Mesenchymal stem cell (in vitro differentiated cells and primary cell): ENCODE results near the gene SLIT3.

Source experiments
- DNase-seq: peaks from one replicate; pipeline ENCODE4 v3.0.0-alpha.2; 2013
- H2AFZ ChIP-seq: one replicate; pipeline ENCODE4 v1.6.1; 2013; ENCODE audit warnings: low read depth, mild to moderate bottlenecking, control low read depth, inconsistent platforms, low read length, moderate library complexity
- H2AK5ac ChIP-seq: 2 replicates; pipeline ENCODE4 v1.6.1; 2013; ENCODE audit warnings: low read length, moderate library complexity, mild to moderate bottlenecking, inconsistent platforms; ENCODE audit not compliant: severe bottlenecking
- H2BK120ac ChIP-seq: one replicate; pipeline ENCODE4 v1.6.1; 2013; ENCODE audit warnings: low read depth, mild to moderate bottlenecking, inconsistent platforms, low read length, moderate library complexity
- H2BK12ac ChIP-seq, 2 experiments: one replicate each; pipeline ENCODE4 v1.6.1; 2013; ENCODE audit warnings: inconsistent platforms in 2 of 2, low read length in 2 of 2, mild to moderate bottlenecking in 2 of 2, moderate library complexity in 2 of 2, control low read depth in 1 of 2
- H2BK15ac ChIP-seq: one replicate; pipeline ENCODE4 v1.6.1; 2013; ENCODE audit warnings: mild to moderate bottlenecking, low read depth, inconsistent platforms; ENCODE audit not compliant: poor library complexity, severe bottlenecking
- H2BK5ac ChIP-seq: 2 replicates; pipeline ENCODE4 v1.6.1; 2013; ENCODE audit warnings: low read depth, mild to moderate bottlenecking, low read length, control low read depth, inconsistent platforms; ENCODE audit not compliant: poor library complexity, severe bottlenecking
- H3K14ac ChIP-seq, 2 experiments: one replicate each; pipeline ENCODE4 v1.6.1; 2013; ENCODE audit warnings: inconsistent platforms in 2 of 2, low read length in 2 of 2, control low read depth in 1 of 2, mild to moderate bottlenecking in 1 of 2, moderate library complexity in 1 of 2
- H3K18ac ChIP-seq, 2 experiments: one replicate each; pipeline ENCODE4 v1.6.1; 2013; ENCODE audit warnings: inconsistent platforms in 2 of 2, low read length in 2 of 2, control low read depth in 1 of 2, low read depth in 1 of 2, mild to moderate bottlenecking in 1 of 2
- H3K23ac ChIP-seq, 2 experiments: one replicate each; pipeline ENCODE4 v1.6.1; 2013; ENCODE audit warnings: inconsistent platforms in 2 of 2, low read length in 2 of 2, mild to moderate bottlenecking in 2 of 2, moderate library complexity in 2 of 2, control low read depth in 1 of 2
- H3K27ac ChIP-seq: 2 replicates; pipeline ENCODE4 v1.5.1; 2013; ENCODE audit warnings: mild to moderate bottlenecking, moderate library complexity, low read length, control low read depth, inconsistent platforms; ENCODE audit not compliant: poor library complexity, severe bottlenecking
- H3K27me3 ChIP-seq, 2 experiments: 2 replicates each; pipeline versions ENCODE4 v1.6.1 to v1.7.0; 2013; ENCODE audit warnings: low read length in 2 of 2, mild to moderate bottlenecking in 2 of 2, moderate library complexity in 2 of 2, control low read depth in 1 of 2, inconsistent platforms in 1 of 2; ENCODE audit not compliant: control insufficient read depth in 1 of 2, insufficient read depth in 1 of 2
- H3K36me3 ChIP-seq, 2 experiments: 2 replicates each; pipeline versions ENCODE4 v1.6.1 to v1.7.0; 2013; ENCODE audit warnings: low read length in 2 of 2, control low read depth in 1 of 2, inconsistent platforms in 1 of 2, low read depth in 1 of 2, mild to moderate bottlenecking in 1 of 2; ENCODE audit not compliant: insufficient read depth in 2 of 2, control insufficient read depth in 1 of 2
- H3K4ac ChIP-seq, 2 experiments: one replicate each; pipeline ENCODE4 v1.6.1; 2013; ENCODE audit warnings: inconsistent platforms in 2 of 2, low read length in 2 of 2, mild to moderate bottlenecking in 2 of 2, moderate library complexity in 2 of 2, control low read depth in 1 of 2, low read depth in 1 of 2
- H3K4me1 ChIP-seq: 2 replicates; pipeline ENCODE4 v1.6.1; 2013; ENCODE audit warnings: low read depth, low read length, control low read depth; ENCODE audit not compliant: control insufficient read depth, insufficient read depth
- H3K4me2 ChIP-seq: 2 replicates; pipeline ENCODE4 v1.6.1; 2013; ENCODE audit warnings: low read length, mild to moderate bottlenecking, inconsistent platforms; ENCODE audit not compliant: poor library complexity, severe bottlenecking
- H3K4me3 ChIP-seq, 2 experiments: 2 replicates each; pipeline versions ENCODE4 v1.5.1 to v1.7.0; 2013; ENCODE audit warnings: low read length in 2 of 2, mild to moderate bottlenecking in 2 of 2, control low read depth in 1 of 2, low read depth in 1 of 2; ENCODE audit not compliant: insufficient read depth in 1 of 2
- H3K79me1 ChIP-seq: replicated peaks from 2 replicates; pipeline ENCODE4 v1.6.1; 2013; ENCODE audit warnings: mild to moderate bottlenecking, control low read depth, low read length, inconsistent platforms; ENCODE audit not compliant: poor library complexity, severe bottlenecking
- H3K9ac ChIP-seq: 2 replicates; pipeline ENCODE4 v1.7.0; 2013; ENCODE audit warnings: mild to moderate bottlenecking, low read length, moderate library complexity
- H3K9me3 ChIP-seq: 2 replicates; pipeline ENCODE4 v1.7.0; 2013; ENCODE audit warnings: mild to moderate bottlenecking, low read length; ENCODE audit not compliant: control insufficient read depth
- H4K8ac ChIP-seq: one replicate; pipeline ENCODE4 v1.6.1; 2013; ENCODE audit warnings: inconsistent platforms, mild to moderate bottlenecking, low read length, moderate library complexity
- H4K91ac ChIP-seq: one replicate; pipeline ENCODE4 v1.6.1; 2013; ENCODE audit warnings: mild to moderate bottlenecking, low read length, inconsistent platforms
- WGBS: methylation state at CpG from one replicate; pipeline ENCODE4 v1.1.7; 2013; ENCODE audit warnings: mixed read lengths; 5-methylcytosine and 5-hydroxymethylcytosine counted together

SLIT3 gene

GRCh38 chr5:169027501-169028061 is 273.4 kb downstream of the SLIT3 start:
- Histone ChIP-seq H2BK5ac (no peak overlapping the region), H2AFZ (no peak overlapping the region), H3K27me3 (peaks cover 0 to 8% of the 10 kb centered on the region in 2 experiments), H3K9ac (no peak overlapping the region), H3K9me3 (no peaks in the 10 kb centered on the region), H4K91ac (no peak overlapping the region), H3K27ac (no peak overlapping the region), H3K14ac (no peak overlapping the region), H2BK12ac (no peak overlapping the region), H3K79me1 (no peaks in the 10 kb centered on the region), H3K4me3 (no peak overlapping the region), H3K4me1 (no peaks in the 10 kb centered on the region), H4K8ac (no peak overlapping the region), H3K4me2 (no peak overlapping the region), H3K36me3 (peaks cover 0 to 20% of the 10 kb centered on the region in 2 experiments), H2BK120ac (no peak overlapping the region), H3K18ac (no peak overlapping the region), H2AK5ac (no peak overlapping the region), H2BK15ac (no peak overlapping the region), H3K4ac (no peak overlapping the region), H3K23ac (no peak overlapping the region)
- WGBS: 9% methylated on average over 11 of the region's 11 CpGs
- peak; percentile 11 for DNase-seq

GRCh38 chr5:169025491-169025890 is 275.4 kb downstream of the SLIT3 start:
- Histone ChIP-seq H2BK15ac (no peak overlapping the region), H2BK120ac (no peak overlapping the region), H3K27me3 (peaks cover 0 to 12% of the 10 kb centered on the region in 2 experiments), H3K9ac (no peak overlapping the region), H3K4me1 (no peaks in the 10 kb centered on the region), H2BK12ac (no peak overlapping the region), H3K36me3 (peaks cover 0 to 20% of the 10 kb centered on the region in 2 experiments), H3K79me1 (no peaks in the 10 kb centered on the region), H3K27ac (no peak overlapping the region), H3K18ac (no peak overlapping the region), H2BK5ac (no peak overlapping the region), H3K14ac (no peak overlapping the region), H3K9me3 (no peaks in the 10 kb centered on the region), H4K91ac (no peak overlapping the region), H3K4me3 (no peak overlapping the region), H2AFZ (no peak overlapping the region), H3K4me2 (no peak overlapping the region), H3K4ac (no peak overlapping the region), H4K8ac (no peak overlapping the region), H3K23ac (no peak overlapping the region), H2AK5ac (no peak overlapping the region)
- 92% methylated on average over 1 of the region's 1 CpG for WGBS
- no peak for DNase-seq

DNA sequence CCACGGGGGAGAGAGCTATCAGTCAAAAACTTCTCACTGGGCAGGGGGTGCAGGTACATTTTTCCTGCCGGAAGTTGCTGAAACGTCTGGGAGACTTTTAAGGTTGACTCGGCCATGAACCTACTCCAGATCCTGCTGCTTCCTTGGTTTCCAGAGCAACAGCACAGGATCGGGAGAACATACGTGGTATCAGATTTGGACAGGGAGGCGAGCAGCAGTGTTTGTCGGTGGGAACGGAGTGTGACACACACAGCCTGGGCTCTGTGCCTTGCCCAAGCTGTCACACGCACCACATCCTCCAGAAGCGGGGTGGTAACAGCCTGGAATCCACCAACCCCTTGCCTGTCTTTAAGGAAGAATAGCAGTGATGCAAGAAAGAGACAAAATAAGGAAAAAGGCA is 276.5 kb downstream of the SLIT3 start:
- Histone ChIP-seq H3K36me3 (peaks cover 0 to 20% of the 10 kb centered on the region in 2 experiments), H2AFZ (no peak overlapping the region), H3K18ac (no peak overlapping the region), H2BK12ac (no peak overlapping the region), H3K9ac (no peak overlapping the region), H3K14ac (no peak overlapping the region), H3K4ac (no peak overlapping the region), H2BK15ac (no peak overlapping the region), H3K4me3 (no peak overlapping the region), H3K27ac (no peak overlapping the region), H3K9me3 (no peaks in the 10 kb centered on the region), H3K27me3 (peaks cover 0 to 12% of the 10 kb centered on the region in 2 experiments), H2BK120ac (no peak overlapping the region), H3K79me1 (no peaks in the 10 kb centered on the region), H4K91ac (no peak overlapping the region), H3K23ac (no peak overlapping the region), H2BK5ac (no peak overlapping the region), H4K8ac (no peak overlapping the region), H3K4me1 (no peaks in the 10 kb centered on the region), H2AK5ac (no peak overlapping the region), H3K4me2 (no peak overlapping the region)
- no peak for DNase-seq
- WGBS: 86% methylated on average over 11 of the region's 11 CpGs

GRCh38 chr5:169022718-169023117 is 278.2 kb downstream of the SLIT3 start:
- H2AFZ ChIP-seq: no peak overlapping the region
- no peak overlapping the region for H3K18ac ChIP-seq
- peaks cover 0 to 19% of the 10 kb centered on the region in 2 experiments for H3K36me3 ChIP-seq
- no peaks in the 10 kb centered on the region for H3K9me3 ChIP-seq
- H3K4me2 ChIP-seq: no peak overlapping the region
- no peak overlapping the region for H4K91ac ChIP-seq
- DNase-seq: no peak
- peaks cover 0 to 12% of the 10 kb centered on the region in 2 experiments for H3K27me3 ChIP-seq
- H2AK5ac ChIP-seq: no peak overlapping the region
- no peak overlapping the region for H3K4ac ChIP-seq
- H3K27ac ChIP-seq: no peak overlapping the region
- no peak overlapping the region for H3K9ac ChIP-seq
- H3K79me1 ChIP-seq: no peaks in the 10 kb centered on the region
- H3K14ac ChIP-seq: no peak overlapping the region
- no peak overlapping the region for H2BK5ac ChIP-seq
- H3K4me1 ChIP-seq: no peaks in the 10 kb centered on the region
- no peak overlapping the region for H3K23ac ChIP-seq
- H2BK12ac ChIP-seq: no peak overlapping the region
- no peak overlapping the region for H3K4me3 ChIP-seq
- no peak overlapping the region for H2BK15ac ChIP-seq
- WGBS: 100% methylated on average over 1 of the region's 4 CpGs
- no peak overlapping the region for H4K8ac ChIP-seq
- no peak overlapping the region for H2BK120ac ChIP-seq
